ENCODE results near the gene ANKRD52.
"Not testable (repeated sequence)": the region's sequence is repeated elsewhere in the genome, so short reads cannot be mapped to it uniquely, and the experiment has no call there.

Gene ANKRD52

GRCh38 chr12:56204275-56204674 is 53.9 kb downstream of the ANKRD52 start:
- DNase-seq, result no peak

GRCh38 chr12:56202838-56203237 is 55.3 kb downstream of the ANKRD52 start:
- DNase-seq, result no peak

- no peak for DNase-seq
Measured at GRCh38 chr12:56202366-56202765, 55.8 kb downstream of the ANKRD52 start.

- no peak for DNase-seq
Measured at GRCh38 chr12:56198836-56199235, 59.3 kb downstream of the ANKRD52 start.

- no peak for DNase-seq
Measured at GRCh38 chr12:56197921-56198635, 60.1 kb downstream of the ANKRD52 start.

- DNase-seq, result not testable (repeated sequence)
Measured at GRCh38 chr12:56196818-56197550, 61.2 kb downstream of the ANKRD52 start.

GRCh38 chr12:56193025-56193578 is 65.1 kb downstream of the ANKRD52 start:
- DNase-seq, result peak; percentile 76 to 99

- no peak for DNase-seq
Measured at GRCh38 chr12:56192582-56192981, 65.6 kb downstream of the ANKRD52 start.

- peak in 1 of 2 donors; percentile 14 for DNase-seq
Measured at GRCh38 chr12:56190695-56191155, 67.5 kb downstream of the ANKRD52 start.

- peak; percentile 60 to 92 for DNase-seq
Measured at GRCh38 chr12:56189918-56190694, 68.1 kb downstream of the ANKRD52 start.

- peak; percentile 78 to 92 for DNase-seq
Measured at GRCh38 chr12:56189099-56189917, 68.9 kb downstream of the ANKRD52 start, which contains the start of gene SMARCC2. TSS of gene SMARCC2 (minus strand) at chr12:56189483. CDS start at chr12:56189461, 22 bp downstream.

GRCh38 chr12:56188778-56189098 is 69.4 kb downstream of the ANKRD52 start:
- DNase-seq, result no peak

- DNase-seq, result no peak
Measured at GRCh38 chr12:56188131-56188777, 69.9 kb downstream of the ANKRD52 start.
